Left kidney (tissue), 2 donors: ENCODE data around the gene LIME1. TPM values are rescaled to one million over a fixed set of nuclear protein-coding genes. Genes with fewer than 3 reads are reported as not detected.
A peak's percentile ranks its signal among the peaks of the same experiment; 100 is the strongest.

Experiments used
- DNase-seq: peaks from one replicate; pipeline ENCODE4 v3.0.0-alpha.2; 2013
- polyA plus RNA-seq: library from polyadenylated mRNA; unstranded; fragments of 120-200 nt; gene quantifications from one replicate; pipeline ENCODE4 v1.2.1, GENCODE V29; 2013; ENCODE audit not compliant: insufficient read length

Gene LIME1
- polyA plus RNA-seq, 1 donor, result 4.3 TPM

DNA sequence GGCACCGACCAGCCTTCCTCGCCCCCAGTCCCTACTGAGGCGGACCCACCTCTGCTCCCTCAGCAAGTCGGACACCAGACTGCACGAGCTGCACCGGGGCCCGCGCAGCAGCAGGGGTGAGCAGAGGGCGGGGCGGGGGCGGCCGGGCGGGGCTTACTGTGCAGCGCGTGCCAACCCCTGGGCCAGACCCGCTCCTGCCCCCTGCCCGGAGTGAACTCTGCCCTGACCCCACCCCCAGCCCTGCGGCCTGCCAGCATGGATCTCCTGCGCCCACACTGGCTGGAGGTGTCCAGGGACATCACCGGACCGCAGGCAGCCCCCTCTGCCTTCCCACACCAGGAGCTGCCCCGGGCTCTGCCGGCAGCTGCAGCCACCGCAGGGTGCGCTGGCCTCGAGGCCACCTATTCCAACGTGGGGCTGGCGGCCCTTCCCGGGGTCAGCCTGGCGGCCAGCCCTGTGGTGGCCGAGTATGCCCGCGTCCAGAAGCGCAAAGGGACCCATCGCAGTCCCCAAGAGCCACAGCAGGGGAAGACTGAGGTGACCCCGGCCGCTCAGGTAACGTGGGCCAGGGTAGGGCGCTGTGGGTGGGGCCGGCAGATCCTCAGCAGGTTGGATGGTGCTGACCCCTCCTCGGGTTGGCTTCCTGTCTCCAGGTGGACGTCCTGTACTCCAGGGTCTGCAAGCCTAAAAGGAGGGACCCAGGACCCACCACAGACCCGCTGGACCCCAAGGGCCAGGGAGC lies 1.7 kb downstream of the LIME1 start:
- no peak for DNase-seq

DNA sequence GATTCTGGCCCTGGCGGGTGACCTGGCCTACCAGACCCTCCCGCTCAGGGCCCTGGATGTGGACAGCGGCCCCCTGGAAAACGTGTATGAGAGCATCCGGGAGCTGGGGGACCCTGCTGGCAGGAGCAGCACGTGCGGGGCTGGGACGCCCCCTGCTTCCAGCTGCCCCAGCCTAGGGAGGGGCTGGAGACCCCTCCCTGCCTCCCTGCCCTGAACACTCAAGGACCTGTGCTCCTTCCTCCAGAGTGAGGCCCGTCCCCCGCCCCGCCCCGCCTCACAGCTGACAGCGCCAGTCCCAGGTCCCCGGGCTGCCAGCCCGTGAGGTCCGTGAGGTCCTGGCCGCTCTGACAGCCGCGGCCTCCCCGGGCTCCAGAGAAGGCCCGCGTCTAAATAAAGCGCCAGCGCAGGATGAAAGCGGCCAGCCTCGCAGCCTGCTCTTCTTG lies 2.2 kb downstream of the LIME1 start:
- DNase-seq, result peak; percentile 38

DNA sequence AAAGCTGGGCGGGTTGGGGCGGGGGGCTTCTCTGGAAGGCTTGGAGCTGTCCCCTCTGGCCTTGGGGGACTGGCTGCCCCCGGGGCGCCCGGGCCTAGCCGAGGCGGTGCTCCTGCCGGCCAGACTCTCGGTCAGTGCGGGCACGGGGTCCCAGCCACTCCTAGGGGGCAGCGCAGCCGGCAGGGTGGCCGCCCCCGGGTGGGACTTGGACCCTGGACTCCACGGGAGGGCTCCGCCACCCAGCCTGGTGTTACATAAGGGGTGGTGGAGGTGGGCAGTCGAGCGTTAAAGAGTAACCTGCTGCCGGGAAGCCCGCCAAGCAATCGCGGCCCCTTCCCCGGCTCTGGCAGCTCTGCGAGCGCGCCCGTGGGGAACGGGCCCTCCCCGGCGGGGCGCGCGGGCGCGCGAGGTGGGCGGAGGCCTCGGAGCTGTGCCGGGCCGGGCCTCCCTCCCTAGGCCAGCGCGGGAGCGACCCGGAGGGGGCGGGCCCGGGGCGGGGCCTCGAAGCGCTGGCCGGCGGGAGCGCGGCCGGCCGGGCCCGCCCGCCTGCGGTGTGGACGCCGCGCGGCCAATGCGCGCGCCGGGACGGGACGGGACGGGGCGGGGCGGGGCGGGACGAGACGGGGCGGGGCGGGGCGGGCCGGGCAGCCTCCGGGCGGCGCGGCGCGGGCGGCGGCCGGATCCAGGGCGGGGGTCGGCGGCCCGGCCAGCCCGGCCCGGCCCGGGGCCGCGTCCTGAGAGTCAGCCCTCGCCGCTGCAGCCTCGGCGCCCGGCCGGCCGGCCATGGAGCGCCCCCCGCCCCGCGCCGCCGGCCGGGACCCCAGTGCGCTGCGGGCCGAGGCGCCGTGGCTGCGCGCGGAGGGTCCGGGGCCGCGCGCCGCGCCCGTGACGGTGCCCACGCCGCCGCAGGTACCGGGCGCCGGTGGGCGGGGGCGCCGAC lies 2.9 kb downstream of the LIME1 start, which contains the start of gene SLC2A4RG:
Gene SLC2A4RG (plus strand): TSS at position 647 of the 940 bp plus-strand sequence. CDS start 137 bp downstream, at position 784.
- peak; percentile 76 for DNase-seq

DNA sequence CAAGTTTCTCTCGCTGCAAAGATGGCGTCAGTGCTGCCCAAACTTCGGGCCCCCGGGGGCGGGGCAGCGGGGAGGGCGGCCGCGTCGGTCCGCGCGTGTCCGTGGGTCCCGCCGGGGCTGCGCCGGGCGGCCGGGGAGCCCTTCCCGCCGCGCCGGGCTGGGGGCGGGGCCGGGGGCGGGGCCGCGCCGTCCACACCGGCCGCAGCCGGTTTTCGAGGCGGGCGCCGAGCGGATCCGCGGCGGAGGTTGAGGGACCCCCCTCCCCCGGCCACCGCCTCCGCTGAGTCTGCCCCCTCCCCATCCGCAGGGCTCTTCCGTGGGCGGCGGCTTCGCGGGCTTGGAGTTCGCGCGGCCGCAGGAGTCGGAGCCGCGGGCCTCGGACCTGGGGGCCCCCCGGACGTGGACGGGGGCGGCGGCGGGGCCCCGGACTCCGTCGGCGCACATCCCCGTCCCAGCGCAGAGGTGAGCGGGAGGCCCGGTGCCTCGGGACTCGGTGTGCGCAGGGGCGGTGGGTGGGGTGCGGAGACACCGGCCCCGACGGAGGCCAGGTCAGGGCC lies 3.7 kb downstream of the LIME1 start:
- DNase-seq, result peak; percentile 36

DNA sequence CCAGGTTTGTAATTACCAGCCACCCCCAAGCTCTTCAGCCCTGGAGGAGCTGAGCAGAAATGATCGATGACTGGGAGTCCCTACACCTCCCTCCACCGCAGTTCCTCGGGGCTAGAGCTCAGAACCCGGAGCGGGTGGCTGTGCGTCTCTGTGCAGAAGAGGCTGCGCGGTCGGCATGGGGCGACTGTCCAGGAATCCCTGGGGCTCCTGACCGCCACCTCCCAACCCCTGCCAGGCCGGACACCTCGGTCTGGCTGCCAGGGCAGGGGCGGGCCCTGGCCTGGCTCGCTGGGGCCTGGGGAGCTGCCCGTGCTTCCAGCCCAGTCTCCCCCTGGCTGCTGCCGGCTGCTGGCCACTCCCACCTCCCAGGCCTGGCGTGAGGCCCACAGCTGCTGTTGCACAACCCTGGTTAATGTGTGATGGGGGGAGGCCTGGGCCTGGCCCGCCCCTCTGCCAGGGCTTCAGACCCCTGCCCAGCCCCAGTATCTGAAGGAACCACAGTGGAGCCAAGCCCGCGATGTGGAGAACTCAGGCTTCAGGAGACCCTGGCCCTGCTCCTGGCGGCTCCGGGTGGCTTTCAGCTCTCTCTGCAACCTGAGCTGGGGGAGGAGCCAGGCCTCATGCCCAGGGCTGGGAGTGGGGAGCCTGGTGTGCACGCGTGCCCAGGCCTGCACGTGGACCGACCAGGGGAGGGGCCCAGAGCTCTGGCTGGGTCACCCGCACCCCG lies 4.3 kb downstream of the LIME1 start:
- DNase-seq, result peak; percentile 83

DNA sequence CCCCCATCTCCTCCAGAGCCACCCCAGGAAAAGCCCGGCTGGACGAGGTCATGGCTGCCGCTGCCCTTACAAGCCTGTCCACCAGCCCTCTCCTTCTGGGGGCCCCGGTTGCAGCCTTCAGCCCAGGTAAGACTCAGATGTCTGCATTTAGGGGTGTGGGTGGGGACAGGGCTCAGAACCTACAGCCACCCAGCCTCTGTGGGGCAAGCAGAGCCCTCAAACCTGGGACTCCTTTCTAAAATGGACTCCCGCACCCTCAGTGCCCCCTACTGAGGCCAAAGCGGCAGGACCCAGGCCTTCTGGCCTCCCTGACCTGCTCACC lies 4.9 kb downstream of the LIME1 start:
- no peak for DNase-seq

DNA sequence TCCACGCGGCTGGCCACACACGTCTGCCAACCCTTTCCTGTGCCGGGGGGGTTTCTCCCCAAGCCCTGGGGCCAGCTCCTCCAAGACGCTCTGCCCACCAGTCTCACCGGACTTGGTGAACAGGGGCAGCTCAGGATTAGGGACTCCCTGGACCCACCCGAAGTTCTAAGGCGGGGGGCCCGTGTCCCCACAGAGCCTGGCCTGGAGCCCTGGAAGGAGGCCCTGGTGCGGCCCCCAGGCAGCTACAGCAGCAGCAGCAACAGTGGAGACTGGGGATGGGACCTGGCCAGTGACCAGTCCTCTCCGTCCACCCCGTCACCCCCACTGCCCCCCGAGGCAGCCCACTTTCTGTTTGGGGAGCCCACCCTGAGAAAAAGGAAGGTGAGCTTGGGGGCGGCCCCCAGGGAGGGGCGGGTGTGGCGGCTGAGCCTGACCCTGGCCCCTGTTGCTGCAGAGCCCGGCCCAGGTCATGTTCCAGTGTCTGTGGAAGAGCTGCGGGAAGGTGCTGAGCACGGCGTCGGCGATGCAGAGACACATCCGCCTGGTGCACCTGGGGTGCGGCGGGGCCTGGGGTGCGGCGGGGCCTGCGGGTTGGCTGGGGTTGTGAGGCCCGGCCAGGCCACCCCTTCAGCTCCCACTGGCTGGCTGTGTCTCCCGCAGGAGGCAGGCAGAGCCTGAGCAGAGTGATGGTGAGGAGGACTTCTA lies 5.4 kb downstream of the LIME1 start:
- DNase-seq, result no peak

DNA sequence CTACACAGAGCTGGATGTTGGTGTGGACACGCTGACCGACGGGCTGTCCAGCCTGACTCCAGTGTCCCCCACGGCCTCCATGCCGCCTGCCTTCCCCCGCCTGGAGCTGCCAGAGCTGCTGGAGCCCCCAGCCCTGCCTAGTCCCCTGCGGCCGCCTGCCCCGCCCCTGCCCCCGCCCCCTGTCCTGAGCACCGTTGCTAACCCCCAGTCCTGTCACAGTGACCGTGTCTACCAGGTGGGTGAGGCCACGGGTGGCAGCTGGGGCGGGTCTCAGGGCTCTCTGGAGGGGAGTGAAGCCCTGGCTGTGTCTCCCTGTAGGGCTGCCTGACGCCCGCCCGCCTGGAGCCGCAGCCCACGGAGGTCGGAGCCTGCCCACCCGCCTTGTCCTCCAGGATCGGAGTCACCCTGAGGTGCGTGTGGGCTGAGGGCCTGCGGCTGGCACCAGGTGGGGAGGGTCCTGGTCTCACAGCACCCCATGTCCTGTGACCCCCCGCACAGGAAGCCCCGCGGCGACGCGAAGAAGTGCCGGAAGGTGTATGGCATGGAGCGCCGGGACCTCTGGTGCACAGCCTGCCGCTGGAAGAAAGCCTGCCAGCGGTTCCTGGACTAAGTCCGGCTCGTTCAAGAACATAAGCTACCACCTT lies 6.0 kb downstream of the LIME1 start:
- DNase-seq, result no peak

DNA sequence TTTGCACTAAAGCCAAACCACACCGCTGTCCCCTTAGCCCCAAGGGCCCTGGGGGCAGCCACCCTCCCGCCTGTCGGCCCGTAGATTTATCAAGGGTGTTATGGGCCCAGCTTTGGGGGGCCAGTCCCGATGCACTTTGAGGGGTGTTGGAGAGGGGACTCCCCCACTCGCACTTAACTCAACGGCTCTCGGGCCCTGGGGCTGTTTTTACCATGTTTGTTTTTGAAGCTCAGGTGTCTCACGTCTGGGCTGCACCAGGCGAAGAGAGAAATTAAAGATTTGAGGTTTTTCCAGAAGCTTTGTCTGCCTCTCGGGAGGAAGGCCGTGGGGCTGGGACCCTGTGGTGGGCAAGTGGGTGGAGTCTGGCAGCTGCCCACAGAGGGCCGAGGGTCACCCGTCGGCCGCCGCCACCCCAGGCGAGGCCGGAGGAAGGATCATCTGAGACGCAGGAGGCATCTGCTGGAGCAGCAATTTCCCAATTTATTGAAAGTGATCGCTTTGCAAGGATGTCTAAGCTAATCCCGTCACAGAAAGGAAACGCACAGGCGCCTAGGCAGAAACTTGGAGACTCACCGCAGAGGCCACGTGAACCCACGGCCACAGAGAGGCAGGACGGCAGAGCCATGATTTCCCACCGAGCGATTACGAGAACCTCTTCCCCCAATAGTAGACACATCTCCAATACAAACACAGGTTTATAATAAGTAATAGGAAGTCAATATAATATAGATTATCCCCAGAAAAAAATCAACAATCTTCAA lies 6.9 kb downstream of the LIME1 start:
- DNase-seq, result no peak

DNA sequence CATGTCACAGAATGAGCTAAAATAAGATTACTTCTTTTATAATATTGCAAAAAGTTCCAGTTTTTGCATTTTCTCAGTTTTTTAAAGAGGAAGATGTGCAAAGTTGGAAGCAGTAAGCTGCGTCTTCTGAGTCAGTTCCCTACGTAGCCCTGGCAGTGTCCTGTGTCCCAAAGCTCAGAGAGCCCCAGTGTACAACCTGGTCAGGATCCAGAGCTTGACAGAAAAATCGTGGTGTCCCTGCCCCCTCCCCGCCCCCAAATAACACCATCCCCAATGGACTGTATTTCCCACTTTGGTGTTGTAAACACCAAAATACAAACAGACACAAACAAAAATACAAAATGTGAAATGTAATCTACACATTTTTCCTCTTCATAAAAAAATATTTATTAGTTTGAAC lies 7.7 kb downstream of the LIME1 start:
- no peak for DNase-seq

DNA sequence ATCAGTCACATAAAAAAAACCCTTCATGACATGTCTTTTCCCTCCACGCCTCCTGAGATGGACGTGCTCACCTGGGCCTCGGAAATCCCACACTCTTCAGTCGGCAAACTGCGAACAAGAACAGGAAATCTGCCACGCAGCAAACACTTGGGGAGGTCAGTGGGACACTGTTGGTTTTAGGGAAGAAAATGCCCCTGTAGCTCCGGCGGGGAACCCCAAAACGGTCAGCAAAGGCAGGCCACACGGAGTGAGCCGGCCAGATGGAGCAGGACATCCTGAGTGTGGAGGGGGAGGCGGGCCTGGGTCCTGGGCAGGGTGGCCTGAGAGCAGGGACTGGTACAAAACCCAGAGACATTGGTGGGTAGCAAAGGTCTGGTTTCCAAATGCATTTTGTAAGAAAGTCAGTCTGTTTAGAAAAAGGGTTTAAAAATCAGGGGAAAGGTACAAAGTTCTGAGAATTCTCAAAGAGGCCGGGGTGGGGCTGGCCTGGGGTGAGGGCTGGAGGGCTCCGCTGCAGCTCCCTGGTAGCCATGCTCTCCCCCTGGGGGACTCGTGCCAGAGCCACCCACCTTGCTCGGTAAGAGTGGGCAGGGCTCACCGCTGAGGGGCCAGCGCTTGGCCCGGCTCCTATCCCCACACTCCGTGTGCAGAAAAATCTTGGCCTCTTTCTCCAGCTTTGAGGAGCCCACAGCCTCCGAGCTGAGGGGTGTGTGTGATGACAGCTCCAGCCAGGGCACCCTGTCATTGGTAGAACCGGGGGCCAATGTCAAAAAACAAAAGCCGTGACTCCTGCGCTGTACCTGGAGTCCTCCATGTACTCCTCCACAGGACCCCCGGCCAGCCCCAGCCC lies 8.3 kb downstream of the LIME1 start:
- no peak for DNase-seq

DNA sequence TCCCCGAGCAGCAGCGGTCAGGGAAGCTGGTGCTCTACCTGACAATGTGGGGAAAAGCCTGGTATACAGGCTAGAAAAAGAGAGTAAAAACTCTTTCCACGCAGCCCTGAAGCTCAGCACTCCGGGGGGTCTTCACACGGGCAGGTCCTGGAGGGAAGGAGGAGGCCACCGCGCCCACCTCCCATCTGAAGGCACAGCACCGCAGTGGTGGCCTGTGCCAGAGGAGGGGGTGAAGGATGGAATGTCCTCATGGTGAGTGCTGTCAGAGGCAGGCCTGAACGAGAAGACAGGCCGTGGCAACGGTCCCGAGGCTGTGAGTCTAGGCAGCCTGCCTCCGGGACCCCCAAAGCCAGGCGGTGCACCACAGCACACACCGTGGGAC lies 9.0 kb downstream of the LIME1 start:
- no peak for DNase-seq

DNA sequence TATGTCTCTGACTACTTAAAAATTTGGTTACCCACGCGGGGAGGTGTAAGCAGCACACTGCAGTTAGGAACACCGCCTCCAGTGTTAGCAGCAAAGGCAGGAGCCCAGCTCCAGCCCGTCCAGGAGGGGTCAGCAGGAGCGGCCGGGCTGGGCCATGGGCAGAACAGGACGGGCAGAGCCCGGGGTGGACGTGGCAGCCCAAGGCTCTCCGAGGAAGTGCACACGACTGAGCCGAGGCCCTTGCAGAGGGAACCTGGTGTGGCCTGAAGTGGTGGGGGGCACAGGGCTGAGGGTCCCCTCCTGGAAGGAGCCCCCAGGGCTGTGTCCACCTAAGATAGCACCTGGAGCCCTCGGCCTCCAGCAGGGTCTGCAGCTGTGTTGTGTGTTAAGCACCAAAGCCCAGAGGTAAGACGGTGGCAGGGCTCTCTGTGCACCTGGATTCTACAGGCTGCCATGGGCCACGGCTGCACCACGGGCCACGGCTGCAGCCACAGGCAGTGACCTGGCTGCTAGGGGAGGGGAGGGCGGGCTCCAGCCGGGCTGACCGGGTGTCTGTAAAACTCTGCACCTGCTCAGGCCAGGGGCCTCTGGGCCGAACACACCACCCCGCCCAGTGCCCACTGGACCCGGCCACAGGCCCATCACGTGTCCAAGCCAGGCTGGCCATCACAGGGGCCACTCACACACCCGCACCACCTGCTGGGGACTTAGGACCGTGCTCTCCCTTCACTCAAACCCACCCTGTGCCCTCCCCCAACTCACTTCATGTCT lies 9.7 kb downstream of the LIME1 start:
- DNase-seq, result no peak

DNA sequence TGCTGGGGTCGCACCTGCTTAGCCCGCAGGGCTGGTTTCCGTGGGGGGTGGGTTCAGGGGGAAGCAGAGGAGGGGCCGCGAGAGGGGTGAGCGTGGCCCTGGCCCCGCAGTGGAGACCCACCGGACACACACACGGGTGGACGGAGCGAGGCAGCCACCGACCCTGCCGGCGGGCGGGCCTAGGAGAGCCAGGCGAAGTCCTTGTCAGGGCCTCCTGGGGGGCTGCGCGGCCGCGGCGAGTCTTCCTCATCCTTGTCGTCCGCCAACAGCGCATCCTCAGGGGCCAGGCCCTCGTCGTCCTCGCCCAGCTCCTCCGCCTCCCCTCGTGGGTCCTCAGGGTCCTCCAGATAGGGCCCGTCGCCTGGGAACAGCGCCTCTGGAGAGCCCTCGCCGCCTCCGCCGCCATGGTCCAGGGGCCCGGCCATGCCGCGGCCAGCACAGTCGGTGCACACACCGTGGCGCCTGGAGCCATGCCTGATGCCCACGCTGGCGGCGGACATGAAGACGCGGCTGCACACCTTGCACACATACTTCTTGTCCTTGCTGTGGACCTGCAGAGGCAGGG lies 10.4 kb downstream of the LIME1 start:
- no peak for DNase-seq

DNA sequence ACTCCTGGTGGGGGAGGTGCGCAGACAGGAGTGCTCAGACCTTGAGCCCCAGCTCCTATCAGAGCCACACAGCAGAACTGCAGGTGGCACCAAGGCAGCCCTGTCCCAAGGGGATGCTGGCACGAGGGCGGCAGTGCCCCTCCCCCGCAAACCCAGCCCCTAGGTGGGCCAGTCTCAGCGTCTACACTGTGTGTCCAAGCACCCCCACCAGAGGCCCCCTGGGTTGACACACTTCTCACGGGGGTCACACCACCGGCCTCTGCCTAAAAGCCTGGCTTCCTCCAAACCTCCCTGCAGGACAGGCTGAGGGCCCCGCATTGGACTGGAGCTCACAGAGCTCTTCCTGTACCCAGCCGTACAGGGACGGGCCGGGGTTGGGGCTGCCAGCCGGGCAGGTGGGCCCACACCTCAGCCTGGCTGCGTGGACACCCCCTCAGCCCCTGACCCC lies 11.2 kb downstream of the LIME1 start:
- no peak for DNase-seq

DNA sequence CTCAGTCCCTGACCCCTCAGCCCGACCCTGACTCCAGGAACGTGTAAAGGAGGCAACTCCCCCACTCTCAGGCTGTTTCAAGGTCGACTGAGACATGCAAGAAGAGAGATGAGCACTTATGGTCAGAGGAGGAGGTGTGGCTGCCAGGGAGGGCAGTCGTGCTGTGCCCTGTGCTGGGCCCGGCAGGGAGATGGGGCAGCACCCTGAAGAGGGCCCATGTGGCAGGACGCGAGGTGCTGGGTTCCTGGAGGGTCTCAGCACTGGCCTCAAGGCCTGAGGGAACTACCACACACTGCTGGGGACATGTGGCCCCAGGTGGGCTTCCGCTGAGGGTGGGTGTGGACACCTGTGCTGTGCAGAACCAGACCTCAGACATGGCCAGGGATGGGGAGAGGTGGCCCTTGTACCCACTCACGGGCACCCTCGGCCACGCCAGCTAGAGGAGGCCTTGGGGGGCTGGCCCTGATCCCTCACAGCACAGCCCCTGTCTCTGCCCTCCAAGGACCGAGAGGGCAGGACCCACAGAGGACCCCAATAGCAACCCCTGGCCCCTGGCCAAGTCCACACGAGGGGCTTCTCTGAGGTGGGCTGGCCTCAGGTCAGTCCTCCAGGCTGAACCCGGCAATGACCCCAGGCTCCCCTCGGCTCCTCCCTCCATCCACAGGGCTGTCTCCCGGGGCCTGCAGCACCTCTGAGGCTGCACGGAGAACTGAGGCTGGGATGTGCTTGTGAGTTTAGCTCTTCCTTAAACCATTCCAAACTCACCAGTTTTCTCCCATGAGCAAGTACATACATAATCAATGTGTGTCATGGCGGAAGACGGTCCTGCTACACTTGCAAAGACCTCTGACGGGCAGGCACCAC lies 11.8 kb downstream of the LIME1 start:
- no peak for DNase-seq

DNA sequence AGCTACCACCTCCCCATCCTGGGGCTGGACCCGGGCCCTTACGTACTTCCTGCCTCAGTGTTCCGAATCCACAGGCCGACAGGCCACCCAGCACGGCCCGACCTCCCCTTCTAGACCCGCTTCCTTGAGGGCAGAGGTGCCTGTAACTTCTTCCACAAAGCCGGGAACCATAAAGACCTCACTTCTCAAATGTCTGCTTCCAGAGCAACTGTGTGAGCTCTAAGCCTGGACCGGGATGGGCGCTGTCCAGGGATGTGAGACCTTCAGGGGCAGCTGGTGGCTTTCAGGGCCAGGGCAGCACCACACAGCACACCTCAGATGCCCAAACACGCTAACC lies 12.4 kb downstream of the LIME1 start:
- no peak for DNase-seq
